Upper lobe of left lung (tissue), 4 donors: ENCODE data around the gene NRXN3.

Experiments used
- CTCF ChIP-seq, 6 experiments: fragments of 450-650 bp in 4 of 6; fragments of 200-600 bp in 2 of 6; sonication (generic) in 2 of 6; IDR thresholded peaks; one replicate each; pipeline ENCODE4 v1.5.1; 2016 to 2019; ENCODE audit warnings: antibody characterized with exemption in 6 of 6
- EP300 ChIP-seq, 4 donors: sonication (generic); formaldehyde crosslinking; IDR thresholded peaks; one replicate each; pipeline ENCODE4 v1.5.1; 2017; ENCODE audit warnings: antibody characterized with exemption in 4 of 4, control low read depth in 2 of 4
- POLR2A ChIP-seq, 4 donors: fragments of 450-650 bp; IDR thresholded peaks; one replicate each; pipeline ENCODE4 v1.5.1; 2016 to 2017; ENCODE audit warnings: antibody characterized with exemption in 4 of 4, mild to moderate bottlenecking in 2 of 4
- POLR2AphosphoS5 ChIP-seq, 2 donors: sonication (generic); formaldehyde crosslinking; IDR thresholded peaks; one replicate each; pipeline ENCODE4 v1.5.1; 2017; ENCODE audit warnings: antibody characterized with exemption in 2 of 2

- no peak for TF ChIP-seq POLR2AphosphoS5 (IDR thresholded peaks at IDR 0.05)
- TF ChIP-seq CTCF (IDR thresholded peaks at IDR 0.05): no peak
- no peak for TF ChIP-seq POLR2A (IDR thresholded peaks at IDR 0.05)
- no peak for TF ChIP-seq EP300 (IDR thresholded peaks at IDR 0.05)
Measured at GRCh38 chr14:79562185-79562584, 1392.0 kb downstream of the NRXN3 start.
